Lung (tissue), 12 donors: ENCODE results near the gene GADD45GIP1. TPM values are rescaled to one million over a fixed set of nuclear protein-coding genes. Genes with fewer than 3 reads are reported as not detected.

Experiments
- ATAC-seq: fragments of 200-7000 bp; cut with Tn5 transposase; one replicate; pipeline ENCODE4 v1.9.1; 2020; ENCODE audit warnings: moderate number of reproducible peaks; ENCODE audit not compliant: insufficient read depth, low FRiP score
- DNase-seq, 3 donors: peaks; one replicate each; pipeline ENCODE4 v3.0.0-alpha.2; 2013 to 2017
- H3K27ac ChIP-seq, 2 donors: one replicate each; pipeline ENCODE4 v1.5.1; 2013; ENCODE audit warnings: mild to moderate bottlenecking in 2 of 2, moderate library complexity in 2 of 2, control low read depth in 1 of 2, inconsistent platforms in 1 of 2, low read depth in 1 of 2, low read length in 1 of 2
- H3K27me3 ChIP-seq, 3 donors: one replicate each; pipeline ENCODE4 v1.5.1; 2013; ENCODE audit warnings: low read length in 2 of 3; ENCODE audit not compliant: control insufficient read depth in 3 of 3, insufficient read depth in 3 of 3
- H3K36me3 ChIP-seq, 4 donors: one replicate each; pipeline ENCODE4 v1.5.1; 2013; ENCODE audit warnings: low read length in 4 of 4, mild to moderate bottlenecking in 1 of 4, moderate library complexity in 1 of 4; ENCODE audit not compliant: control insufficient read depth in 4 of 4, insufficient read depth in 4 of 4
- H3K4me1 ChIP-seq, 5 donors: one replicate each; pipeline ENCODE4 v1.5.1; 2013; ENCODE audit warnings: low read length in 5 of 5, mild to moderate bottlenecking in 2 of 5, moderate library complexity in 1 of 5; ENCODE audit not compliant: control insufficient read depth in 5 of 5, insufficient read depth in 5 of 5
- H3K4me3 ChIP-seq: one replicate; pipeline ENCODE4 v1.5.1; 2013; ENCODE audit warnings: mild to moderate bottlenecking, control low read depth, moderate library complexity
- H3K9ac ChIP-seq, 2 donors: one replicate each; pipeline ENCODE4 v1.5.1; 2013; ENCODE audit warnings: low read length in 2 of 2, control low read depth in 1 of 2; ENCODE audit not compliant: insufficient read depth in 1 of 2
- H3K9me3 ChIP-seq, 4 donors: one replicate each; pipeline ENCODE4 v1.5.1; 2013; ENCODE audit warnings: low read length in 3 of 4, mild to moderate bottlenecking in 1 of 4, moderate library complexity in 1 of 4; ENCODE audit not compliant: control insufficient read depth in 4 of 4, insufficient read depth in 3 of 4
- CTCF ChIP-seq: IDR thresholded peaks from 2 replicates; pipeline ENCODE4 v1.5.1; 2012; ENCODE audit warnings: mild to moderate bottlenecking; ENCODE audit errors: control extremely low read depth, extremely low read depth
- WGBS, 2 donors: extraction: QIAGEN DNeasy Blood & Tissue Kit; methylation state at CpG; one replicate each; pipeline ENCODE4 v1.1.7; 2013; 5-methylcytosine and 5-hydroxymethylcytosine counted together
- polyA plus RNA-seq, 2 donors: library from polyadenylated mRNA; stranded (reverse); fragments of 200-250 nt; gene quantifications; one replicate each; pipeline ENCODE4 v1.2.1, GENCODE V29; 2013
- total RNA-seq, 2 donors: library from RNA; depleted of rRNA in 1 of 2; stranded (reverse); fragments of >200 nt in 1 of 2; gene quantifications; one replicate each; pipeline ENCODE4 v1.2.1, GENCODE V29; 2014 to 2021
- donor health status: control.
- donor health status: control.
- donor health status: Bipolar disorder and iron deficiency.
- donor health status: healthy.
- donor health status: DM: yes; HTN: yes; CAD: no.

Gene GADD45GIP1
- total and polyA plus RNA-seq, 4 donors, result 14.9 to 69.0 (median 36.3) TPM

GRCh38 chr19:12984683-12985048 lies 27.6 kb upstream of the GADD45GIP1 start:
- H3K27me3 ChIP-seq, result no peaks in the 10 kb centered on the region
- WGBS, 2 donors, result 39 to 42% methylated on average over 10 of the region's 10 CpGs
- no peak for TF ChIP-seq CTCF
- H3K36me3 ChIP-seq, result no peaks in the 10 kb centered on the region
- H3K27ac ChIP-seq, result no peak overlapping the region
- H3K4me1 ChIP-seq, result peaks cover 0 to 9% (median 4%) of the 10 kb centered on the region in 5 donors
- H3K9me3 ChIP-seq, result no peaks in the 10 kb centered on the region
- DNase-seq (no peak), ATAC-seq (no peak)
- H3K9ac ChIP-seq, result no peak overlapping the region
- H3K4me3 ChIP-seq, result no peak overlapping the region

- Histone ChIP-seq H3K9me3 (no peaks in the 10 kb centered on the region), H3K9ac (no peak overlapping the region), H3K27ac (no peak overlapping the region), H3K27me3 (no peaks in the 10 kb centered on the region), H3K4me3 (no peak overlapping the region), H3K36me3 (no peaks in the 10 kb centered on the region), H3K4me1 (peaks cover 0 to 9% (median 4%) of the 10 kb centered on the region in 5 donors)
- ATAC-seq, result no peak
- WGBS, 2 donors, result 77 to 86% methylated on average over 3 of the region's 3 CpGs
- DNase-seq, result no peak
- no peak for TF ChIP-seq CTCF
Observed at GRCh38 chr19:12984143-12984627, 27.2 kb upstream of the GADD45GIP1 start.

- WGBS, 2 donors, result 9 to 13% methylated on average over 37 to 51 of the region's 51 CpGs
Observed at GRCh38 chr19:12983542-12984142, 26.6 kb upstream of the GADD45GIP1 start.

More at GRCh38 chr19:12983542-12984142, 26.6 kb upstream of the GADD45GIP1 start:
- Histone ChIP-seq H3K9ac (peak overlapping the region in 1 of 2 donors; percentile 73), H3K9me3 (no peaks in the 10 kb centered on the region), H3K4me3 (no peak overlapping the region), H3K27me3 (no peaks in the 10 kb centered on the region), H3K27ac (no peak overlapping the region), H3K36me3 (no peaks in the 10 kb centered on the region), H3K4me1 (peaks cover 0 to 9% (median 4%) of the 10 kb centered on the region in 5 donors)
- DNase-seq (peak; percentile 84 to 90 (median 87)), ATAC-seq (peak; percentile 81)
- peak; percentile 86 for TF ChIP-seq CTCF
